ENCODE results near the gene RAPGEF6.

- TF ChIP-seq CTCF (conservative IDR thresholded peaks at IDR 0.05; ENCODE audit: low read depth, low read length), result no peak
- no peak for TF ChIP-seq EZH2 (IDR thresholded peaks at IDR 0.05; ENCODE audit: borderline replicate concordance, low read depth, low read length, poor library complexity, severe bottlenecking)
Measured at GRCh38 chr5:131528682-131529081, 106.3 kb downstream of the RAPGEF6 start.

Measured in A673 (cell line).